GM19324 (cell line): ENCODE results near the gene KIAA1549.

Experiments used
- ATAC-seq: cut with Tn5 transposase; IDR thresholded peaks from one replicate; pipeline ENCODE4 v1.9.1; 2021; ENCODE audit warnings: mild to moderate bottlenecking, moderate library complexity; ENCODE audit not compliant: unreplicated experiment, low FRiP score

The KIAA1549 gene

GRCh38 chr7:138975343-138976104 is 5.7 kb downstream of the KIAA1549 start:
- ATAC-seq, result no peak

- no peak for ATAC-seq
These were observed 6.4 kb downstream of the KIAA1549 start for GRCh38 chr7:138974675-138975292.

GRCh38 chr7:138974103-138974502 is 7.1 kb downstream of the KIAA1549 start:
- ATAC-seq, result no peak

GRCh38 chr7:138970952-138971351 is 10.2 kb downstream of the KIAA1549 start:
- no peak for ATAC-seq

- ATAC-seq, result no peak
These were observed 10.7 kb downstream of the KIAA1549 start for GRCh38 chr7:138970446-138970845.

- ATAC-seq, result no peak
These were observed 14.0 kb downstream of the KIAA1549 start for GRCh38 chr7:138967159-138967558.

GRCh38 chr7:138964624-138965436 is 16.4 kb downstream of the KIAA1549 start:
- ATAC-seq, result no peak

GRCh38 chr7:138963675-138964074 is 17.5 kb downstream of the KIAA1549 start:
- no peak for ATAC-seq

GRCh38 chr7:138962561-138963270 is 18.5 kb downstream of the KIAA1549 start:
- no peak for ATAC-seq

GRCh38 chr7:138961159-138961558 is 20.0 kb downstream of the KIAA1549 start:
- ATAC-seq, result no peak

GRCh38 chr7:138958391-138958956 is 22.7 kb downstream of the KIAA1549 start:
- ATAC-seq, result no peak

GRCh38 chr7:138957753-138958390 is 23.3 kb downstream of the KIAA1549 start:
- no peak for ATAC-seq

GRCh38 chr7:138957217-138957616 is 24.0 kb downstream of the KIAA1549 start:
- ATAC-seq, result no peak

GRCh38 chr7:138954545-138955475 is 26.4 kb downstream of the KIAA1549 start:
- ATAC-seq, result no peak

GRCh38 chr7:138952791-138953190 is 28.4 kb downstream of the KIAA1549 start:
- no peak for ATAC-seq

- ATAC-seq, result no peak
These were observed 29.2 kb downstream of the KIAA1549 start for GRCh38 chr7:138951953-138952352.

GRCh38 chr7:138949421-138950088 is 31.6 kb downstream of the KIAA1549 start:
- ATAC-seq, result no peak

- no peak for ATAC-seq
These were observed 32.8 kb downstream of the KIAA1549 start for GRCh38 chr7:138948403-138948802.
